SK-N-DZ (cell line): ENCODE data around the gene CCDC178.

ENCODE experiments used
- DNase-seq: peaks from one replicate; pipeline ENCODE4 v3.0.0-alpha.2; 2015; ENCODE audit warnings: low spot score

CCDC178 gene

DNA sequence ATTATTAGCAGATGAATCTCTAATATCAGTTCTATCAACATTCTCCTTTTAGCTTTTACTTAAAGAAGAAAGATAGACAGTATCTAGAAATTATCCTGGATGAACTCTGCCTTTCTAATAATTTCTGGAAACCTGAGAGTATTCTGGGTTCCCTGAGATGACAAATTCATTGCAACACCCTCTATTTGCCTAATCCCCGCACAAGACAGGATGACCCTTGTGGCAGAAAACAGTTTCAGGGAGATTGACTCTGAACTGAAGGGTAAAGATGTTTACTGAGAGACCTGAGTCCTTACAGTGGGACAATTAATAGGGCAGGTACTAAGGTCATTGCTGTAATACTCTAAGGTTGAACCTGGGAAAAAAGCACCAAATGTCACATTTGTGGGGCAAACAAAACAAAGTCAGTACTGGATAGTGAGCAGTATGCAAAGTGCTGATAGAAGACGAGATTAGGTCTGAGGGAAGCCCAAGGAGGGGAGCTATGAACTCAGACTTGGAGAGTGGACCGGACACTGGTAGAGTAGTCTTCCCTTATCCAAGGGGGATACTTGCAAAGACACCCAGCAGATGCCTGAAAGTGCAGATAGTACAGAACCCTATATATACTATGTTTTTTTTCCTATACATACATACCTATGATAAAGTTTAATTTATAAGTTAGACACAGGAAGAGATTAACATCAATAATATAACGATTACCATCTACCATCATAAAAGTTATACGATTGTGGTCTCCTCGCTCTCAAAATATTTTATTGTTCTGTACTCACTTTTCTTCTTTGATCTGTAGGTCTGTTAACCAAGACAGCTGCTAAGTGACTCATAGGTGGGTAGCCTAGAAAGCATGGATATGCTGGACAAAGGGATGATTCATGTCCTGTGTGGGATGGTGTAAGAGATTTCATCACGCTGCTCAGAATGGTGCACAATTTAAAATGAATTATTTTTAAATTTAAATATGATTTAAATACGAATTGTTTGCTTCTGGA lies 519.4 kb downstream of the CCDC178 start:
- DNase-seq = no peak

- peak; percentile 67 for DNase-seq
Measured at GRCh38 chr18:32919799-32920198, 520.7 kb downstream of the CCDC178 start.

- DNase-seq = no peak
Measured at GRCh38 chr18:32918692-32919250, 521.8 kb downstream of the CCDC178 start.

DNA sequence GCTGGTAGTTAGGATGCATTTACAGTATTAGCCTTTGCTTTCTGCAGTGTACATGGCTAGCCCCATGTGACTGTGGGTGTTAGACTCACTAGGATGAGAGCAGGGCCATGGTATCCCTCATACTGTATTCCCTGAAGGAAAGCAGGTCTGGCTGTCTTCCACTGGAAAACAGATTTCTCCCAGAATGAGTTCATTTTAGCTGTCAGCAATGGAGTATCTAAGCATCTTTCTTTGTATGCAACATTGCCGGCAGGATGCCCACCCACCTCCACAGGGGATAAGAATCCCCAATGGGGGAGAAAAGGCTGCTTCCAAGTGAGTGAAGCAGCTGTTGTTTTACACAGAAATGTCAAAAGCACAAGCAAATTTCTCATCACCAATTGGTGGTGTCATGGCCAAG lies 525.0 kb downstream of the CCDC178 start:
- no peak for DNase-seq

GRCh38 chr18:32911660-32912284 lies 528.7 kb downstream of the CCDC178 start:
- no peak for DNase-seq

- no peak for DNase-seq
Measured at GRCh38 chr18:32910694-32911296, 529.7 kb downstream of the CCDC178 start.

- no peak for DNase-seq
Measured at GRCh38 chr18:32909798-32910561, 530.5 kb downstream of the CCDC178 start.

DNA sequence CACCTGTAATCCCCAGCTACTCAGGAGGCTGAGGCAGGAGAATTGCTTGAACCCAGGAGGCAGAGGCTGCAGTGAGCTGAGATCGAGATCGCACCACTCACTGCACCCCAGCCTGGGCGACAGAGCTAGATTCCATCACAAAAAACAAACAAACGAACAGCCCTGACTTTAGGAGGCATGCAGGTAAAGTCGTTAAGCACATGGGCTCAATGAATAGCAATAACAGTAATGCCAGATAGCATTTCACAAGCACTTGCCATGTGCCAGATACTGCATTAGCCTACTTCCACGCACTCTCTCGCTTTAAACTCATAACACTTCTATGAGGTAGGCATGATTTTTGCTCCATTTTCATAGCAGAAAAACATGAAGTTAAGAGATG lies 532.1 kb downstream of the CCDC178 start:
- no peak for DNase-seq

DNA sequence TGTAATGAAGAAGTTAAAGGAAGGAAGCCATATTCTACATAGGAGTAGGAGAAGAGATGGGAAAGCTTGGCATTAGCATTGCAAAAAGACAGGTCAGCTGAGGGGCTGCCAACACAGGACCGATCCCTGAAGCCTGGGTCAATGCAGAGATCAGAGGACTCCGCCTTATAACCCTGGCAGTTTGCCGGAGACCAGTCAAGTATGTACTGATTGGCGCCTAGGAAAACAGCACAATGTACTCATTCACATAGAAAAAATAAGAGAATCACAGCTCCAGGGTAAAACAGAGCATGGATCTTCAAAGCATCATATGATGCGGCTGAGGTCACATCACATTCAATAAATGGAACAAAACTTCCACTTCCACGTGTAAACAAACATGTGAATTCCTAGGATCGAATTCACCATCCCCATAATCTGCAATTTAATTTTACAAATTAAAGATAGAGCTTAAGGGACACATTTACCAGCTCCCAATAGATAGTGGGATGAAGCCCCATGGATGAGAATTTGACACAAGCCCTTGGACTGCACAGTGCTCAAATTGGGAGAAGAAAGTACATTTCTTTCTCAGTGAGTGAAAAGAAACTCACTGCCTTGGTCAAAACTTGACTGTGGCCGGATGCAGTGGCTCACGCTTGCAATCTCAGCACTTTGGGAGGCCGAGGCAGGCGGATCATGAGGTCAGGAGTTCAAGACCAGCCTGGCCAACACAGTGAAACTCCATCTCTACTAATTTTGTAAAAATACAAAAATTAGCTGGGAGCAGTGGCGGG lies 532.7 kb downstream of the CCDC178 start:
- no peak for DNase-seq

DNA sequence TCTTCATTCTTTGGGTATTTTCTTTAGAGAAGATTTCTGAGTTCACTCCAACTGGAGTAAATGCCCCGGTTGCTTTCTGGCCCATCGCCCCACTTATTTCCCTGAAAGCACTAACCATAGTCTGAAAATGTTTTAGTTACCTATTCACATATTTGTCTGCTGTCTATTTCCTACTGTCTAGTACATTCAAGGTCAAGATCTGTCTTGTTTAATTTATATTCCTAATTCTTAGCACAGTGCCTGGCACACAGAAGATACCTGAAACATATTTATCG lies 533.3 kb downstream of the CCDC178 start:
- DNase-seq = no peak

- DNase-seq = no peak
Measured at GRCh38 chr18:32906506-32907310, 533.8 kb downstream of the CCDC178 start.

- no peak for DNase-seq
Measured at GRCh38 chr18:32905651-32906050, 534.9 kb downstream of the CCDC178 start.

DNA sequence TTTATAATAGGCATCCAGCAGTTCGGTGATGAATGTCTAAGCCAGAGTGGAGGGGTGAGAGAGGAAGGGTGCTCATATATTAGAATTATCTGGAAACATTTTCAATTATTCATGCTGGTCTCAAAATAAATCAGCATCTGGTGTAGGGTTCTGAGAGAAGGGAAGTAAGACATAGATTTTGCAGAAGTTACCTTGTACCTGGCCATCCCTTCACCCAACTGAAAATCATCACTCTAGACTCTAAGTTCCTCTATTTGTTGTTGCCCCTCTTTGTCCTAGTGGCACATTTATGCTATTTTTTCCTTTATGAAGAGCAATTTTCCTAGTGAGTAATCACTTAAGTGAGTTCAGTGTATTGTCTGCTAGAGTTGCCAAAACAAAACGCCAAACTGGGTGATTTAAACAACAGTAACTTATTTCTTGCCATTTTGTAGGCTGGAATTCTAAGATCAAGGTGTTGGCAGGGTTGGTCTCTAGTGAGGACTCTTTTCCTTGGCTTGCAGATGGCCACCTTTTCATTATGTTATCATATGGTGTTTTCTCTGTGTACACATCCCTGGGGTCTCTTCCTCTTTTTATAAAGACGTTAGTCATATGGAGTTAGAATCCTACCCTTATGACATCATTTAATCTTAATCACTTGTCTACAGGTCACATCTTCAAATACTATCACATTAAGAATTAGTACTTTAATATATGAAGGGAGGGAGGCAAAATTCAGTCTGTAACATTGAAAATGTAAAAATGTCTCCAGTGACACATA lies 537.8 kb downstream of the CCDC178 start:
- DNase-seq = no peak

- no peak for DNase-seq
Measured at GRCh38 chr18:32899819-32900218, 540.7 kb downstream of the CCDC178 start.

GRCh38 chr18:32896776-32897547 lies 543.6 kb downstream of the CCDC178 start:
- no peak for DNase-seq

DNA sequence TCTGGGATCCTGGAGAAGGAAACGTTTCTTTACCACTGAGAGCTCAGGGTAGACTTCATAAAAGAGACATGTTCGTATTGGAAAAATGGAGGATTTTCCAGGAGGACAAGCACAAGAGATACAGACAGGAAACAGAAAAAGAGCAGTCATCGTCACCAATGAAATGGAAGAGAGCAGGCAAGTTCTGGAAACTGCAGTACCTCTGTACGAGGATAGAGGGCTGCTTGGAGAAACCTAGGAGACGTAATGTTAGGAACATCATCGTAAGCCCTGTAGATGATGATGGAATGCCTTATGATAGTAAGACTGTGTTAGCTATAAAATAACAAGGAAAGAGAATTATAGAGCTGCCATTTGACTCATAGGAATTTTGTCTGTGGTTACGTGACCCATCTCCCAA lies 546.6 kb downstream of the CCDC178 start:
- DNase-seq = peak; percentile 14

- DNase-seq = no peak
Measured at GRCh38 chr18:32891797-32892196, 548.7 kb downstream of the CCDC178 start.

DNA sequence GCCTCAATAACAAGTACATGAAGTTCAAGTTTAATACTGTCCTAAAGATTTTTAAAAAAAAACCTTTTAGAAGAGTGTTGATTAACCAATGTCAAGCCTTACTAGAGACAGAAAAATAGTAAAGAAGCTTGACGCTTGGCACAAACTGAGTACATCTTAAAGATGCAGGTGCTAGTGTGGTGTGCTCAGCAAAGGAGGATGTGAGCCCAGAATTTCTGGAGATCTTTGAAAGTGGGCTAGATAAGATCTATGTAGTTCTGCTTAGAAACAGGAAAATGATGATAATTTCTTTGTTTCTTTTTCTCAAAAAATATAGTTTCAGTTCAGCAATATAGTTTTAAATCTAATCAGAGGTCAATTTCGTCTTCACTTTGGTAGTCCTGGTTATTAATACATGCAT lies 549.4 kb downstream of the CCDC178 start:
- DNase-seq = no peak
